Measurements from ENCODE around the gene C16orf46. TPM values are rescaled to one million over a fixed set of nuclear protein-coding genes. Genes with fewer than 3 reads are reported as not detected.

C16orf46 gene
- total and polyA plus RNA-seq, 2 donors (not counting 3 experiments of a cell fraction or from before 2014, with no cell fraction given) = 0.26 TPM; not detected in 1

GRCh38 chr16:81053761-81054160 is 23.3 kb downstream of the C16orf46 start:
- ChIA-PET CTCF (no interaction called here), POLR2A (no interaction called here)
- BruUV-seq (replicated peaks) = no TSS peak
- Histone ChIP-seq H3K9ac (replicated peaks; ENCODE audit: extremely low read depth, insufficient read depth, low read length) (no peak overlapping the region), H3K4me2 (ENCODE audit: insufficient read depth, low read length) (no peak overlapping the region), H3K27me3 (ENCODE audit: control insufficient read depth in 2 of 2, insufficient read depth in 2 of 2, low read length in 2 of 2) (no peaks in the 10 kb centered on the region), H3K4me1 (ENCODE audit: control insufficient read depth, extremely low read depth, insufficient read depth, low read length) (no peaks in the 10 kb centered on the region), H3K9me1 (replicated peaks; ENCODE audit: control insufficient read depth, extremely low read depth, insufficient read depth, low read length) (no peaks in the 10 kb centered on the region), H3K36me3 (ENCODE audit: control insufficient read depth in 2 of 2, extremely low read depth in 1 of 2, insufficient read depth in 2 of 2, low read length in 2 of 2) (no peaks in the 10 kb centered on the region), H3K79me2 (ENCODE audit: control insufficient read depth, insufficient read depth, low read length) (no peaks in the 10 kb centered on the region), H4K20me1 (replicated peaks; ENCODE audit: control insufficient read depth, extremely low read depth, insufficient read depth, low read length) (no peaks in the 10 kb centered on the region), H3K27ac (ENCODE audit: insufficient read depth, low read depth, low read length) (no peak overlapping the region), H3K9me3 (replicated peaks; ENCODE audit: control insufficient read depth, insufficient read depth, low read length) (no peaks in the 10 kb centered on the region), H3K4me3 (replicated peaks in 1 of 3; ENCODE audit: insufficient read depth in 1 of 3, low read depth in 1 of 3, low read length in 3 of 3) (no peak overlapping the region), H2AFZ (ENCODE audit: low read depth, low read length) (no peak overlapping the region)
- FAIRE-seq (no peak), DNase-seq (ENCODE audit: low read depth, low spot score) (no peak)
- intact Hi-C loops (cut with micrococcal nuclease) (no loop called here), dilution Hi-C loops (cut with MboI; ENCODE audit: extremely low pct_ligation_motif_present, low sequenced_read_pairs) (no loop called here)
- TF ChIP-seq EZH2 (IDR thresholded peaks at IDR 0.05; ENCODE audit: borderline replicate concordance, low read depth, low read length, severe bottlenecking) (no peak), GATA2 (IDR thresholded peaks at IDR 0.05; ENCODE audit: insufficient read depth, insufficient read length, low read depth, low read length) (no peak), MYC (IDR thresholded peaks at IDR 0.05; ENCODE audit: low read depth, low read length) (no peak), FOS (IDR thresholded peaks at IDR 0.05; ENCODE audit: borderline replicate concordance, insufficient read depth, low read length) (no peak), POLR2AphosphoS5 (IDR thresholded peaks at IDR 0.05; ENCODE audit: insufficient read depth, low read depth, low read length) (no peak)

DNA sequence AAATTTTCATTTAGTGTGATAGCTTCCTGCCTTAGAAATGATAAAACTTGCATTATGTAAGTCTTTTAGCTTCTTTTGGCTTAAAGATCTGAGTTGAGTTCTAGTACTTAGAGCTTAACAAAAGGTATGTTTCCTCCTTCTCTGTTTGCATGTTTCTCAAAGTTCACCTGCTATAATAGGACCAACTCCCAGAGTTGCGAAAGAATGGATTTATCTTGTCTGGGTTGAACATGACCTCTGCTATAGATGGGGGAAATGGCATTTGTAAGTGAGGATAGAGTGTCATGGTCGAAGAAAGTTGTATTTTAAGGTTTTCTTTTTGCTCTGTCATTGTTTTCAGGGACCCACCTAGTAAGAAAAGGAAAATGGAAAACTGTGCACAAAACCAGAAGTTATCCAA is 34.2 kb downstream of the C16orf46 start:
- Histone ChIP-seq H3K79me2 (ENCODE audit: control insufficient read depth, insufficient read depth, low read length) (peaks cover 17% of the 10 kb centered on the region), H3K9me1 (replicated peaks; ENCODE audit: control insufficient read depth, extremely low read depth, insufficient read depth, low read length) (no peaks in the 10 kb centered on the region), H4K20me1 (replicated peaks; ENCODE audit: control insufficient read depth, extremely low read depth, insufficient read depth, low read length) (no peaks in the 10 kb centered on the region), H3K27me3 (ENCODE audit: control insufficient read depth in 2 of 2, insufficient read depth in 2 of 2, low read length in 2 of 2) (no peaks in the 10 kb centered on the region), H3K4me3 (replicated peaks in 1 of 3; ENCODE audit: insufficient read depth in 1 of 3, low read depth in 1 of 3, low read length in 3 of 3) (no peak overlapping the region), H3K36me3 (ENCODE audit: control insufficient read depth in 2 of 2, extremely low read depth in 1 of 2, insufficient read depth in 2 of 2, low read length in 2 of 2) (peaks cover 13 to 17% of the 10 kb centered on the region in 2 experiments), H3K4me2 (ENCODE audit: insufficient read depth, low read length) (no peak overlapping the region), H3K9me3 (replicated peaks; ENCODE audit: control insufficient read depth, insufficient read depth, low read length) (no peaks in the 10 kb centered on the region), H2AFZ (ENCODE audit: low read depth, low read length) (no peak overlapping the region), H3K9ac (replicated peaks; ENCODE audit: extremely low read depth, insufficient read depth, low read length) (no peak overlapping the region), H3K27ac (ENCODE audit: insufficient read depth, low read depth, low read length) (no peak overlapping the region), H3K4me1 (ENCODE audit: control insufficient read depth, extremely low read depth, insufficient read depth, low read length) (no peaks in the 10 kb centered on the region)
- intact Hi-C loops (cut with micrococcal nuclease) (no loop called here), dilution Hi-C loops (cut with MboI; ENCODE audit: extremely low pct_ligation_motif_present, low sequenced_read_pairs) (no loop called here)
- FAIRE-seq (no peak), DNase-seq (ENCODE audit: low read depth, low spot score) (no peak)
- TF ChIP-seq CTCF (IDR thresholded peaks at IDR 0.05; ENCODE audit: extremely low read depth in 1 of 2, insufficient read depth in 1 of 2, low read depth in 1 of 2, low read length in 2 of 2) = no peak
- TF ChIP-seq MYC (IDR thresholded peaks at IDR 0.05; ENCODE audit: low read depth, low read length) = no peak
- no peak for TF ChIP-seq GATA2 (IDR thresholded peaks at IDR 0.05; ENCODE audit: insufficient read depth, insufficient read length, low read depth, low read length)
- TF ChIP-seq, protein P1, sequence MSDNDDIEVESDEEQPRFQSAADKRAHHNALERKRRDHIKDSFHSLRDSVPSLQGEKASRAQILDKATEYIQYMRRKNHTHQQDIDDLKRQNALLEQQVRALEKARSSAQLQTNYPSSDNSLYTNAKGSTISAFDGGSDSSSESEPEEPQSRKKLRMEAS (IDR thresholded peaks at IDR 0.05; ENCODE audit: insufficient read depth, insufficient read length) = no peak
- TF ChIP-seq JUN (IDR thresholded peaks at IDR 0.05; ENCODE audit: borderline replicate concordance, insufficient read depth, insufficient read length, low read depth) = no peak
- no peak for TF ChIP-seq FOS (IDR thresholded peaks at IDR 0.05; ENCODE audit: borderline replicate concordance, insufficient read depth, low read length)
- no peak for TF ChIP-seq POLR2AphosphoS5 (IDR thresholded peaks at IDR 0.05; ENCODE audit: insufficient read depth, low read depth, low read length)
- no peak for TF ChIP-seq EZH2 (IDR thresholded peaks at IDR 0.05; ENCODE audit: borderline replicate concordance, low read depth, low read length, severe bottlenecking)
- TF ChIP-seq POLR2A (IDR thresholded peaks at IDR 0.05; ENCODE audit: low read depth, low read length) = no peak
- no TSS peak for BruUV-seq (replicated peaks)
- ChIA-PET CTCF (no interaction called here), POLR2A (no interaction called here)

Data from endothelial cell of umbilical vein (primary cell).